K562 (cell line): ENCODE measurements around the gene NT5C2. TPM values are rescaled to one million over a fixed set of nuclear protein-coding genes. Genes with fewer than 3 reads are reported as not detected.
A peak's percentile ranks its signal among the peaks of the same experiment; 100 is the strongest.

Source experiments
- ATAC-seq: fragments of 200-7000 bp; cut with Tn5 transposase; 3 replicates; pipeline ENCODE4 v1.9.1; 2020; ENCODE audit warnings: moderate library complexity
- BruUV-seq: library from RNA; stranded (reverse); fragments of 400-500 nt; replicated peaks from 2 replicates; lab custom pipeline; 2021; lab: Mats Ljungman, UMichigan
- CTCF ChIA-PET: fragments of 300-600 bp; formaldehyde crosslinking; extraction: SDS; loops from one replicate; lab custom pipeline; 2021; ENCODE audit warnings: low intra/inter-chr PET ratio; lab: Yijun Ruan, JAX
- POLR2A ChIA-PET: fragments of 300-600, 350-650 bp; sonication (Branson Sonifier 250); formaldehyde crosslinking; extraction: SDS; loops from one replicate; lab custom pipeline; 2021; ENCODE audit warnings: antibody characterized with exemption, inconsistent platforms; lab: Yijun Ruan, JAX
- DNase-seq, 4 experiments: peaks; one replicate each; pipeline versions ENCODE4 v3.0.0 to v3.0.0-alpha.2; 2011 to 2018; ENCODE audit warnings: low spot score in 3 of 4, mixed read lengths in 3 of 4; ENCODE audit errors: extremely low read depth in 1 of 4
- FAIRE-seq: peaks from 2 replicates; lab custom pipeline; 2011; peaks lifted over from hg19 to GRCh38; lab: Jason Lieb, UNC
- H2AFZ ChIP-seq: 2 replicates; pipeline ENCODE4 v1.6.0; 2011; ENCODE audit warnings: low read depth, low read length, control low read depth, inconsistent platforms
- H3K27ac ChIP-seq: fragments of 200-600 bp; 3 replicates; pipeline ENCODE4 v1.8.0; 2011; ENCODE audit warnings: low read depth, mild to moderate bottlenecking, control low read depth, inconsistent platforms, low read length, moderate library complexity, mixed read lengths; ENCODE audit errors: extremely low read depth
- H3K27me3 ChIP-seq, 2 experiments: fragments of 300-600 bp in 1 of 2; 2 replicates in 1 of 2; 3 replicates in 1 of 2; pipeline versions ENCODE4 v1.6.0 to v1.8.0; 2011; ENCODE audit warnings: inconsistent platforms in 2 of 2, low read length in 2 of 2, mild to moderate bottlenecking in 1 of 2, mixed read lengths in 1 of 2, moderate library complexity in 1 of 2; ENCODE audit not compliant: control insufficient read depth in 2 of 2, insufficient read depth in 2 of 2
- H3K36me3 ChIP-seq: fragments of 300-600 bp; 3 replicates; pipeline ENCODE4 v1.8.0; 2011; ENCODE audit warnings: mild to moderate bottlenecking, low read length, inconsistent platforms; ENCODE audit not compliant: control insufficient read depth, insufficient read depth
- H3K4me1 ChIP-seq, 2 experiments: fragments of 200-600 bp in 1 of 2; replicated peaks in 1 of 2; 2 replicates in 1 of 2; 3 replicates in 1 of 2; pipeline versions ENCODE4 v1.5.1 to v1.8.0; 2011; ENCODE audit warnings: inconsistent platforms in 2 of 2, low read length in 2 of 2, mild to moderate bottlenecking in 1 of 2, mixed read lengths in 1 of 2, moderate library complexity in 1 of 2; ENCODE audit not compliant: control insufficient read depth in 2 of 2, insufficient read depth in 2 of 2
- H3K4me2 ChIP-seq: 2 replicates; pipeline ENCODE4 v1.6.1; 2011; ENCODE audit warnings: low read length, control low read depth, inconsistent platforms, mixed read lengths; ENCODE audit not compliant: insufficient read depth
- H3K4me3 ChIP-seq: fragments of 200-600 bp; sonication (generic), shearing (Covaris generic); 2 replicates; pipeline ENCODE4 v1.5.1; 2016; ENCODE audit warnings: control low read depth, inconsistent platforms
- H3K79me2 ChIP-seq: fragments of 200-600 bp; 3 replicates; pipeline ENCODE4 v1.8.0; 2011; ENCODE audit warnings: low read length, inconsistent platforms; ENCODE audit not compliant: control insufficient read depth, insufficient read depth
- H3K9ac ChIP-seq, 2 experiments: 2 replicates each; pipeline versions ENCODE4 v1.6.0 to v1.6.1; 2011; ENCODE audit warnings: low read depth in 2 of 2, low read length in 2 of 2, control low read depth in 1 of 2, inconsistent platforms in 1 of 2, mild to moderate bottlenecking in 1 of 2, mixed read lengths in 1 of 2; ENCODE audit not compliant: insufficient read depth in 1 of 2
- H3K9me1 ChIP-seq: one replicate; pipeline ENCODE4 v1.6.0; 2011; ENCODE audit warnings: inconsistent platforms, mild to moderate bottlenecking, low read length, moderate library complexity; ENCODE audit not compliant: control insufficient read depth, insufficient read depth
- H3K9me3 ChIP-seq: replicated peaks from 2 replicates; pipeline ENCODE4 v1.5.1; 2011; ENCODE audit warnings: low read depth, low read length, inconsistent platforms; ENCODE audit not compliant: control insufficient read depth, insufficient read depth
- H4K20me1 ChIP-seq: replicated peaks from 2 replicates; pipeline ENCODE4 v1.6.1; 2011; ENCODE audit warnings: low read length, inconsistent platforms, mixed read lengths; ENCODE audit not compliant: control insufficient read depth, insufficient read depth
- CC2D1A ChIP-seq: fragments of 450-650 bp; IDR thresholded peaks from 2 replicates; pipeline ENCODE4 v1.6.1; 2017; ENCODE audit warnings: mild to moderate bottlenecking
- ERF ChIP-seq: fragments of 450-650 bp; formaldehyde crosslinking; IDR thresholded peaks from 2 replicates; pipeline ENCODE4 v1.4.0; 2020; ENCODE audit warnings: mild to moderate bottlenecking, mixed read lengths
- FOXJ2 ChIP-seq: fragments of 200-800 bp; sonication (Bioruptor generic); IDR thresholded peaks from 2 replicates; pipeline ENCODE4 v1.6.1; 2016; ENCODE audit warnings: missing genetic modification characterization, missing compliant biosample characterization
- MBD1 ChIP-seq: fragments of 250-450 bp; sonication (Bioruptor Pico); IDR thresholded peaks from 2 replicates; pipeline ENCODE4 v1.8.0; 2022; ENCODE audit warnings: inconsistent platforms
- MXI1 ChIP-seq: IDR thresholded peaks from 2 replicates; pipeline ENCODE4 v1.6.1; 2011; ENCODE audit warnings: low read depth, mild to moderate bottlenecking, improper control_type of control experiment, low read length
- NUFIP1 ChIP-seq: fragments of 450-650 bp; IDR thresholded peaks from 2 replicates; pipeline ENCODE4 v1.6.1; 2018; ENCODE audit not compliant: partially characterized antibody
- PCBP1 ChIP-seq: fragments of 200-400 bp; formaldehyde crosslinking; IDR thresholded peaks from 2 replicates; pipeline ENCODE4 v1.6.1; 2018; ENCODE audit warnings: mild to moderate bottlenecking, low read depth, low read length; ENCODE audit not compliant: poor library complexity, severe bottlenecking
- SAFB ChIP-seq: fragments of 200-400 bp; formaldehyde crosslinking; IDR thresholded peaks from 2 replicates; pipeline ENCODE4 v1.6.1; 2017; ENCODE audit warnings: low read depth, low read length, borderline replicate concordance
- TBL1XR1 ChIP-seq, 2 experiments: IDR thresholded peaks; 2 replicates each; pipeline ENCODE4 v1.6.1; 2012; ENCODE audit warnings: improper control_type of control experiment in 2 of 2, low read length in 2 of 2, mild to moderate bottlenecking in 1 of 2
- TCF7 ChIP-seq: sonication (generic); IDR thresholded peaks from 2 replicates; pipeline ENCODE4 v1.6.1; 2016; ENCODE audit warnings: antibody characterized with exemption, borderline replicate concordance
- TOE1 ChIP-seq, 2 experiments: fragments of 450-650 bp in 1 of 2; sonication (generic) in 1 of 2; formaldehyde crosslinking in 1 of 2; IDR thresholded peaks; 2 replicates each; pipeline versions ENCODE4 v1.7.1 to v1.8.0; 2016 to 2022; ENCODE audit warnings: borderline replicate concordance in 2 of 2, mild to moderate bottlenecking in 2 of 2, antibody characterized with exemption in 1 of 2, inconsistent platforms in 1 of 2, low read depth in 1 of 2, missing genetic modification reagents in 1 of 2, moderate library complexity in 1 of 2
- TRIM28 ChIP-seq: fragments of 450-650 bp; IDR thresholded peaks from 2 replicates; pipeline ENCODE4 v1.6.1; 2017
- U2AF2 ChIP-seq: fragments of 200-400 bp; formaldehyde crosslinking; optimal IDR thresholded peaks from 2 replicates; pipeline ENCODE3; 2017; ENCODE audit warnings: low read depth, mild to moderate bottlenecking, low read length
- ZBTB43 ChIP-seq: sonication (generic); formaldehyde crosslinking; IDR thresholded peaks from 2 replicates; pipeline ENCODE4 v1.8.0; 2023; ENCODE audit warnings: mild to moderate bottlenecking, missing genetic modification reagents
- ZBTB7A ChIP-seq: IDR thresholded peaks from 2 replicates; pipeline ENCODE4 v1.6.1; 2011; ENCODE audit warnings: low read depth, mild to moderate bottlenecking, low read length, moderate library complexity, borderline replicate concordance; ENCODE audit not compliant: control insufficient read depth
- ZNF263 ChIP-seq: sonication (generic); formaldehyde crosslinking; IDR thresholded peaks from 2 replicates; pipeline ENCODE4 v1.8.0; 2022; ENCODE audit warnings: mild to moderate bottlenecking, missing genetic modification reagents, borderline replicate concordance
- WGBS: fragments of 100-300 bp; shearing (Covaris generic); methylation state at CpG from one replicate; pipeline ENCODE4 v1.1.6; 2016; ENCODE audit warnings: low coverage, mixed read lengths; ENCODE audit not compliant: insufficient coverage; ENCODE audit errors: missing lambda C conversion rate; 5-methylcytosine and 5-hydroxymethylcytosine counted together
- in situ Hi-C: fragments of 300-500 bp; cut with MboI; formaldehyde crosslinking; loops from 4 replicates; pipeline ENCODE4 v1.15.0; 2018; ENCODE audit warnings: inconsistent platforms, mixed read lengths
- intact Hi-C: fragments of 100-400 bp; cut with micrococcal nuclease; formaldehyde crosslinking; loops from 2 replicates; pipeline ENCODE4 v1.14.2; 2022
- polyA plus RNA-seq, 8 experiments: library from polyadenylated mRNA; depleted of rRNA in 4 of 8; stranded (reverse) in 5 of 8; unstranded in 3 of 8; fragments of >200 nt; fragmentation: Nextera tagmentation in 2 of 8; fragmentation: Illumina TruSeq in 1 of 8; extraction: Ambion mirVana in 2 of 8; extraction: Trizol in 1 of 8; gene quantifications; 2 replicates each; pipeline versions ENCODE4 v1.2.1 to v1.2.3, GENCODE V29; 2011 to 2014; ENCODE audit warnings: inconsistent platforms in 1 of 8, missing spikeins in 1 of 8
- total RNA-seq, 7 experiments: library from RNA; depleted of rRNA in 6 of 7; stranded (reverse); fragments of >200 nt in 6 of 7; fragmentation: Illumina TruSeq in 2 of 7; extraction: Trizol in 2 of 7; gene quantifications; 2 replicates each; pipeline versions ENCODE4 v1.2.1 to v1.2.3, GENCODE V29; 2011 to 2021; ENCODE audit warnings: low replicate concordance in 1 of 7

The NT5C2 gene
- total and polyA plus RNA-seq, 9 of the 15 experiments (the other 6 are each of a cell fraction or from before 2014, with no cell fraction given): 11.3 to 45.2 (median 27.7) TPM

- no peak for TF ChIP-seq TOE1 (IDR thresholded peaks at IDR 0.05; ENCODE audit: borderline replicate concordance)
- TF ChIP-seq TOE1 (CRISPR knock-in tag; IDR thresholded peaks at IDR 0.05; ENCODE audit: borderline replicate concordance, low read depth): no peak
- TF ChIP-seq SAFB: no peak
- TF ChIP-seq ZBTB7A: no peak
- TF ChIP-seq TCF7: no peak
- TF ChIP-seq MBD1 (CRISPR knock-in tag): no peak
Observed at GRCh38 chr10:103177123-103177522, 15.9 kb downstream of the NT5C2 start (continued).

- ChIA-PET CTCF (no interaction called here), POLR2A (interaction anchor here (2.7 kb wide), 1 partner anchor 11 kb away, joined by 14 read pairs; no protein-coding TSS in a partner anchor)
- in situ Hi-C loops (no loop called here), intact Hi-C loops (no loop called here)
- Histone ChIP-seq H3K9ac (peak overlapping the region in 1 of 2 experiments; percentile 9; a peak in 1 of 4 replicates), H4K20me1 (no peaks in the 10 kb centered on the region), H3K9me3 (no peaks in the 10 kb centered on the region), H2AFZ (no peak overlapping the region), H3K27ac (no peak overlapping the region), H3K79me2 (no peaks in the 10 kb centered on the region), H3K4me3 (no peak overlapping the region), H3K27me3 (no peaks in the 10 kb centered on the region), H3K36me3 (peaks cover 50% of the 10 kb centered on the region), H3K9me1 (no peaks in the 10 kb centered on the region), H3K4me2 (no peak overlapping the region), H3K4me1 (no peaks in the 10 kb centered on the region)
- FAIRE-seq (no peak), ATAC-seq (peak; percentile 36; the same call in 1 of the 3 replicates), DNase-seq (no peak)
- 95% methylated on average over 9 of the region's 11 CpGs for WGBS
- BruUV-seq: no TSS peak
- TF ChIP-seq TRIM28: no peak
- no peak for TF ChIP-seq PCBP1
- TF ChIP-seq NUFIP1: no peak
- TF ChIP-seq U2AF2: no peak
- no peak for TF ChIP-seq ZNF263 (CRISPR knock-in tag)
- no peak for TF ChIP-seq CC2D1A
- no peak for TF ChIP-seq FOXJ2 (tag)
- no peak for TF ChIP-seq ZBTB43 (CRISPR knock-in tag)
- TF ChIP-seq TBL1XR1 (IDR thresholded peaks at IDR 0.05; ENCODE audit: low read length in 2 of 2): no peak
- no peak for TF ChIP-seq ERF
- TF ChIP-seq MXI1: no peak
Observed at GRCh38 chr10:103175580-103176285, 17.3 kb downstream of the NT5C2 start.
